B cell (primary cell): ENCODE data around the gene GSE1.

ENCODE experiments used
- CTCF ChIP-seq: fragments of 200-600 bp; IDR thresholded peaks from one replicate; pipeline ENCODE4 v1.8.0; 2022; ENCODE audit warnings: antibody characterized with exemption, mild to moderate bottlenecking
- EZH2 ChIP-seq: IDR thresholded peaks from 2 replicates; pipeline ENCODE4 v1.6.1; 2012; ENCODE audit warnings: borderline replicate concordance, low read depth, mild to moderate bottlenecking, moderate library complexity, low read length; ENCODE audit not compliant: insufficient read depth, poor library complexity, severe bottlenecking

GRCh38 chr16:85608515-85608885, 4.6 kb upstream of the GSE1 start:
- no peak for TF ChIP-seq CTCF
- TF ChIP-seq EZH2 = no peak
